HG03565 (cell line): ENCODE measurements around the gene BTBD2.

ENCODE experiments used
- ATAC-seq: cut with Tn5 transposase; IDR thresholded peaks from one replicate; pipeline ENCODE4 v1.9.1; 2021; ENCODE audit warnings: mild to moderate bottlenecking, moderate library complexity; ENCODE audit not compliant: unreplicated experiment

BTBD2 gene

GRCh38 chr19:1987197-1988187 lies 28.0 kb downstream of the BTBD2 start:
- no peak for ATAC-seq

- no peak for ATAC-seq
Measured at GRCh38 chr19:1986357-1987162, 29.0 kb downstream of the BTBD2 start.

GRCh38 chr19:1985588-1986356 lies 29.7 kb downstream of the BTBD2 start:
- no peak for ATAC-seq

GRCh38 chr19:1984357-1984756 lies 31.2 kb downstream of the BTBD2 start:
- no peak for ATAC-seq

GRCh38 chr19:1981253-1981652 lies 34.3 kb downstream of the BTBD2 start:
- no peak for ATAC-seq

GRCh38 chr19:1980809-1981181 lies 34.7 kb downstream of the BTBD2 start:
- no peak for ATAC-seq

DNA sequence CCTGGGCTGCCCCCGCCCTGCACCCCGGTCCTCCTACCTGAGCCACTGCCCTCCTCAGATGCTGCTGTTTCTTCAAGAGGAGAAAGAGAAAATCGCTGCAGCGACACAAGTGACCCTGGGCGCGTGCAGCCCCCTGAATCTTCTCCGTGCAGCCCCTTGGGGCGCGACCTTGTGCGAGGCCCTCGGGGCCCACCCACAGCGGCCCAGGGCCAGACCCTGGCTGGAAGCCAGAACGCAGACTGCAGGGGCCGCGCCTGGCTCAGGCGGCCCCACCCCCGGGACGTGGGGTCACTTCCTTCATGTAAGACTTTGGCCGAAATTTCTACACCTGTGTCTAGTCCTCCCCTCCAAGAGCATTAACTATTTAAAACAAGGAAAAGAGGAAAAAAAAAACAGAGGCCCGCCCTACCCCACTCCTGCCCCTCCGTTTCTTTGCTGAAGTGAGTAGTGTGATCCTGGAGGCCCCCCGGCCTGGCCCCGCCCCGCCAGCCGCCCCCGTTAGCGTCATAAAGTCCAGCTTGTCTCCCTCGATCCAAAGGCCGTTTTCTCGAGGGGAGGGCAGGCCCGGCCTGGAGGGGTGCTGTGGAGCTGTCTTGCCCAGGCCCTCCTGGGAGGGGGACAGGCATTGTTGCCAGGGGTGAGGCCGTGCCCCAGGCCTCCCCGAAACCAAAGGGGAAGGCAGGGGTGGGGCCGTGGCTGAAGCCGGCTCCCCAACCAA lies 35.3 kb downstream of the BTBD2 start:
- no peak for ATAC-seq

- ATAC-seq, result no peak
Measured at GRCh38 chr19:1979642-1980041, 35.9 kb downstream of the BTBD2 start.

GRCh38 chr19:1979017-1979416 lies 36.5 kb downstream of the BTBD2 start:
- ATAC-seq, result no peak

DNA sequence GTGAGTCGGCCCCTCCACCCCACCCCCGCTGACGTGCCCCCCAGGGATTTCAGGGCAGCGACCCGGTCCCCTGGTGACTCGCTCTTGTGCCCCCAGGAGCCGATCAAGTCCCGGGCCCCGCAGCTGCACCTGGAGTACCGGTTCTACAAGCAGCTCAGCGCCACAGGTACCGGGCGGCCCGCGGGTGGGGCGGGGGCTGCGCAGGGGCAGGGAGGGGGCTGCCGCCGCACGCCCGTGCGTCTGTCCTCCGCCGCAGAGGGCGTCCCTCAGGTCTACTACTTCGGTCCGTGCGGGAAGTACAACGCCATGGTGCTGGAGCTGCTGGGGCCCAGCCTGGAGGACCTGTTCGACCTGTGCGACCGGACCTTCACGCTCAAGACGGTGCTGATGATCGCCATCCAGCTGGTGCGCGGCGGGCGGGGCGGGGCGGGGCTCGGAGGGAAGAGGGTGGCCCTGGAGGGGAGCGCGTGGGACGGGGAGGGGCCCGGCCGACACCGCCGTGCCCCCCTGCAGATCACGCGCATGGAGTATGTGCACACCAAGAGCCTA lies 37.1 kb downstream of the BTBD2 start:
- ATAC-seq, result no peak

DNA sequence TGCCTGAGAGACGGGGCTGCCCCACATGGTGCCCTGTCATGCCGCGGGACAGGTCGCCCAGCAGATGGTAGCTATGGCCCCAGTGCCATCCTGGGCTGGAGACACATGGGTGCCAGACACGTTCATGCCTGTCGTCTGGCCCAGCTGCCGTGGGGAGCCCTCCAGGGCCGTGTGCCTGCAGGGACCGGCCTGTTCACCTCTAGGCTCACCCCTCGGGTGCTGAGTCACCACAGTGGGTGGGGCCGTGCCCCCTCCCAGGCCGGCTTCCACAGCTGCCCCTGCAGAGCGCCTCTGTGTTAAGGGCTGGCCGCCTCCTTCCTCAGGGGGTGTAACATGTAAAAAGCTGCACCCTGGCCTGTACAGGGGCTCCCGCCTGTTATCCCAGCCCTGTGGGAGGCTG lies 38.4 kb downstream of the BTBD2 start:
- no peak for ATAC-seq

- ATAC-seq, result no peak
Measured at GRCh38 chr19:1975162-1975480, 40.4 kb downstream of the BTBD2 start.

DNA sequence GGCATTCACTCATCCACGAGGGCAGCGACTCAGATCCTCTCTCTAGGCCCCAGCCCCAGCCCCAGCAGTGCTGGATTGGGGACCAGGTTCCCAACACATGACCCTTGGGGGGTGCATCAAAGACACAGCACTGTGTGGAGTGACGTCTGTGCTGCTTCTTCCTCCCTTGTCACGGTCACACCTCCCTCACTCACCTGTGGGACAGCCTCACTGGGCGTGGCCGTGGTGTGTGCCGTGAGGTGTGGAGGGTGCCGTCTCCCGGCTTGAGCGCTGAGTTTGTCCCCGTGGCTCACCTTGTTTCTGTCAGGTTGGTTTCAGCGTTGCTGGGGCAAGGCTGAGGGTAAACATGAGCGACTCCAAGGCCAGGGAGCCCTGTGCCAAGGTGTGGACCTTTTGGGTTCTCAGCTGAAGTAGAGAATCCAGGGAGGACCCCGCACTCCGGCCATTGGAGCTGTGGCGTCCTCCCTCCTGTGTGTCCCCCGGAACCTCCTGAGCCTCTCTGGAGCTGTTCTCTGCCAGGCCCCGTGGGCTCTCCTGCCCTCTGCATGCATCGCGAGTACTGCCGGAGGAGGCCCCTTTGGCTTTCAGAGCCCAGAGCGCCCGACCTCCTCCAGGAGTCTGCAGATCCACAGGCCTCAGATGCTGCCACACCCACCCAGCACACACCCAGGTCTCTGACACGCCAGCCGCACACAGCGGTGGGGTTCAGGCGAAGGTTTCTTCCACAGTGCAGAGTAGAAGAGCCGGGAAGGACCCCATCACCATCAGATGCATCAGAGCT lies 40.9 kb downstream of the BTBD2 start:
- ATAC-seq, result no peak

- ATAC-seq, result no peak
Measured at GRCh38 chr19:1970806-1971502, 44.6 kb downstream of the BTBD2 start.

- ATAC-seq, result no peak
Measured at GRCh38 chr19:1970003-1970805, 45.3 kb downstream of the BTBD2 start.

DNA sequence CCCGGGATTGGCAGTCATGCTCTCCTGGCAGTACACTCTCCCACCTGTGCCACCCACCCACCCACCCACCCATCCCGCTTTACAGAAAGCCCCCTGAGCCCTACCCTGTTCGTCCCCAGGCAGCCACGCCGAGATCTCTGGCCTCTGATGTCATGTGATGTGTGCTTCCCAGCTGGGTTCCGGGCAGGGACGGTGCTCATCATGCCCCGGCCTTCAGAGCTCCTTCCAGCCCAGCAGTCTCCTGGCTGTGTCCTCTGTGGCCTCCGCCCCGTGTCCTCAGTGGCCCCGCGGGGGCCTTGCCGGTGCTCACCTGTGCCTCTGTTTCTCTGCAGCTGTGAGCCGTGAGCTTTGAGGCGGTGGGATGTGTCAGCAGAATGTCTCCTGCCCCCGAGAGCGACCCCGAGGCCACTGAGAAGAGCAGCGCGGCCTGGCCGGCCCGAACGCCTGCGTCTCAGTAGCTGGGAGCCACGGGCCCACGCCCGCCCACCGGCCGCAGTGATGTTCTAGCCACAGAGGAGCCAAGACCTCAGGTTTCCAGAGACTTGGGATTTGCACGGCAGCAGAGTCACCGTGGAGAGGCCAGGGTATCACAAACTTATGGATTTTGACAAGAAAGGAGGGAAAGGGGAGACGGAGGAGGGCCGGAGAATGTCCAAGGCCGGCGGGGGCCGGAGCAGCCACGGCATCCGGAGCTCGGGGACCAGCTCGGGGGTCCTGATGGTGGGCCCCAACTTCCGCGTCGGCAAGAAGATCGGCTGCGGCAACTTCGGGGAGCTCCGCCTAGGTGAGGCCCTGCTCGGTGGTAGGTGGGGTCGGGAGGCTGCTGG lies 46.1 kb downstream of the BTBD2 start:
- no peak for ATAC-seq
